ENCODE results near the gene TMEM184A. TPM values are rescaled to one million over a fixed set of nuclear protein-coding genes. Genes with fewer than 3 reads are reported as not detected.

Gene TMEM184A
- total and polyA plus RNA-seq, 2 experiments from 2014 or later: 0.18 to 0.66 TPM

DNA sequence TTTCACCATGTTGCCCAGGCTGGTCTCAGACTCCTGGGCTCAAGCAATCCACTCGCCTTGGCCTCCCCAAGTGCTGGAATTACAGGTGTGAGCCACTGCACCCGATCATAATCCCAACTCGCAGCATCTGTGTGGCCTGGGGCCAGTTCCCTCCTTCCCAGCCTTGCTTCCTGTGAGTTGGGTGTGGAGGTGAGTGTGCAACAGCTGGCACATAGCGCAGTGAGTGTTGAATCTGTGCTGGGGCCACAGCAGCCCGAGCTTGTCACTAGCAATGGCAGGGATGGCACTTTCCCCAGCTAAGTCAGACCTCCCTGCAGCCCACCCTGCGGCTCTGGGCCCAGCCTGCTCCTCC lies 12.2 kb downstream of the TMEM184A start:
- no peak overlapping the region for H3K4me3 ChIP-seq
- Mint-ChIP-seq H3K27ac (no peak overlapping the region), H3K4me1 (peaks cover 2% of the 10 kb centered on the region; the same call in 1 of the 3 replicates), H3K9me3 (no peaks in the 10 kb centered on the region), H3K27me3 (ENCODE audit: insufficient read depth, low read depth, poor library complexity) (peaks cover 3% of the 10 kb centered on the region), H3K4me3 (no peak overlapping the region), H3K36me3 (ENCODE audit: low read depth) (no peaks in the 10 kb centered on the region)
- no peak overlapping the region for H3K27ac ChIP-seq (ENCODE audit: low read depth)
- no peak for ATAC-seq
- no peaks in the 10 kb centered on the region for H3K9me2 ChIP-seq (ENCODE audit: insufficient read depth)
- no peak for DNase-seq (ENCODE audit: low spot score)
- no peaks in the 10 kb centered on the region for H4K20me1 ChIP-seq (replicated peaks; ENCODE audit: insufficient read depth)
- no peaks in the 10 kb centered on the region for H3K79me2 ChIP-seq (replicated peaks; ENCODE audit: insufficient read depth)
- H3F3A ChIP-seq (replicated peaks; ENCODE audit: low read depth): no peaks in the 10 kb centered on the region
- no peaks in the 10 kb centered on the region for H3K27me3 ChIP-seq (ENCODE audit: insufficient read depth)
- H3K36me3 ChIP-seq (ENCODE audit: insufficient read depth): no peaks in the 10 kb centered on the region
- no peak overlapping the region for H3K4me2 ChIP-seq
- no peak overlapping the region for H2AFZ ChIP-seq
- no peaks in the 10 kb centered on the region for H3K4me1 ChIP-seq (ENCODE audit: insufficient read depth)
- TF ChIP-seq EZH2 (IDR thresholded peaks at IDR 0.05; ENCODE audit: low read depth, unreplicated experiment) (no peak), CREB1 (CRISPR knock-in tag; IDR thresholded peaks at IDR 0.05; ENCODE audit: low read depth) (no peak)

DNA sequence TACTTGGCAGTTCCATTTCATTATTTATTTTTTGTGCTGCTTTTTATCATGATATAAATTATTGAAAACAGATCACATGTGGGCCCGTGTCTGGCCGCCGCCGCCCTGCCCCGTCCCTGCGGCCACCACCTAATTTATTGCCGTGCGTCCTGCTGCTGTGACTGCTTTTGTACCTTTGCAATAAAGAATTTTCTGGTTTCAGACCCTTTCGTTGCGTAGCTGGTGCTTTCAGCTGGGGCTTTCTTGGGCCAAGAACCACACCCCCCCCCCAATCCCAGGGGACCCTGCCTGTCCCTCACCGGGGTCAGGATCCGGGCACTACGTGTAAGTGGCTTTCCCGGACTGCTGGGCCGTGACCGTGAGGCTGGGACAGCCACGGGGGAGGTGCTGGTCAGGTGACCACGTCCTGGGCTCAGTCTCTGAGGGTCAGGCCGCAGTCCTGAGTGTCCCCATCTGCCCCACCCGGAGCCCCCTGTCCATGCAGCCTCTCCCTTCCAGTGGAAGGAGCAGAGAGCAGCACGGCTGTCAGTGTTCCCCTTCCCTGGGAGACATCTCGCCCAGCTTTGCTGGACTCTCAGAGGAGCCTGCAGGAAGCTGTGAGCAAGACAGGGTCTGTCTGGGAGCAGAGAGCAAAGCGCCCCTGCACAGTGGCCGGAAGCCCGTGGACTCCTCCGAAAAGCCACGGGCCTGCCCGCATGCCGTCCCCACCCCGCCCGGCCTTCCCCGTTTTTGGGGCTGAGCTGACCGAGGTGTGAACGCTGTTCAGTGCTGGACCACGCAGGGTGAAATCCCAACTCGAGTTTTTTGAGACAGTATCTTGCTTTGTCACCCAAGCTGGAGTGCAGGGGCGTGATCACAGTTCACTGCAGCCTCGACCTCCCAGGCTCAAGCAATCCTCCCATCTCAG lies 12.9 kb downstream of the TMEM184A start:
- Histone ChIP-seq H4K20me1 (replicated peaks; ENCODE audit: insufficient read depth) (no peaks in the 10 kb centered on the region), H3K4me1 (ENCODE audit: insufficient read depth) (no peaks in the 10 kb centered on the region), H3F3A (replicated peaks; ENCODE audit: low read depth) (no peaks in the 10 kb centered on the region), H2AFZ (no peak overlapping the region), H3K36me3 (ENCODE audit: insufficient read depth) (no peaks in the 10 kb centered on the region), H3K27me3 (ENCODE audit: insufficient read depth) (no peaks in the 10 kb centered on the region), H3K9me2 (ENCODE audit: insufficient read depth) (no peaks in the 10 kb centered on the region), H3K4me2 (no peak overlapping the region), H3K27ac (ENCODE audit: low read depth) (no peak overlapping the region), H3K79me2 (replicated peaks; ENCODE audit: insufficient read depth) (no peaks in the 10 kb centered on the region; the same call in 1 of the 2 replicates), H3K4me3 (no peak overlapping the region)
- Mint-ChIP-seq H3K9me3 (no peaks in the 10 kb centered on the region), H3K4me3 (no peak overlapping the region), H3K36me3 (ENCODE audit: low read depth) (no peaks in the 10 kb centered on the region), H3K27me3 (ENCODE audit: insufficient read depth, low read depth, poor library complexity) (peaks cover 3% of the 10 kb centered on the region), H3K27ac (no peak overlapping the region), H3K4me1 (no peaks in the 10 kb centered on the region; the same call in 2 of the 3 replicates)
- ATAC-seq (no peak), DNase-seq (ENCODE audit: low spot score) (peak; percentile 3)
- TF ChIP-seq CREB1 (CRISPR knock-in tag; IDR thresholded peaks at IDR 0.05; ENCODE audit: low read depth) (no peak), EZH2phosphoT487 (IDR thresholded peaks at IDR 0.05; ENCODE audit: unreplicated experiment) (no peak), POLR2AphosphoS5 (IDR thresholded peaks at IDR 0.05; ENCODE audit: low read depth) (no peak)

DNA sequence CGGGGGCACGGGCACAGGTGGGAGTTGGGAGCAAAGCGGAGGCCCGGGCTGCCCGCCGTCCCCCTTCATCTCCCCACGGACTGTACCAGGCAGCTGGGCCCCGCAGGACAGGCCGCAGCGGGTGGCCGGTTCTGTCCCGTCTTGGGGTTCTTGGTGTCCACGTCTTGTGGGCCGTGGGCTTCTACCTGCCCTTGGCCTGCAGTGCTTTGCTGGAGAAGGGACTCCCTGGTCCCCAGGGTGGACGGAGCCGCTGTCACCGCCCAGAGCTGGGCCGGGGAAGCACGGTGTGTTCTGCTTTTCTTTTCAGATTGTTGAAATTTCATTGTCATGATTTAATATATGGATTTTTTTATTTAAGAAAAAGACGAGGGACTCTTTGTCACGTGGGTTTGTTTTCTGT lies 13.7 kb downstream of the TMEM184A start:
- ATAC-seq: no peak
- no peak overlapping the region for H3K27ac Mint-ChIP-seq
- no peak for TF ChIP-seq STAT1 (IDR thresholded peaks at IDR 0.05; ENCODE audit: unreplicated experiment)
- no peak for TF ChIP-seq EZH2 (IDR thresholded peaks at IDR 0.05; ENCODE audit: low read depth, unreplicated experiment)
- TF ChIP-seq ZNF114 (CRISPR knock-in tag; IDR thresholded peaks at IDR 0.05): no peak
- no peak for TF ChIP-seq NANOG (IDR thresholded peaks at IDR 0.05; ENCODE audit: borderline replicate concordance)
- no peak for TF ChIP-seq CREB1 (CRISPR knock-in tag; IDR thresholded peaks at IDR 0.05; ENCODE audit: low read depth)
- no peak for TF ChIP-seq POLR2AphosphoS5 (IDR thresholded peaks at IDR 0.05; ENCODE audit: low read depth)
- no peak for TF ChIP-seq JUNB (IDR thresholded peaks at IDR 0.05; ENCODE audit: unreplicated experiment)
- TF ChIP-seq, protein P1, sequence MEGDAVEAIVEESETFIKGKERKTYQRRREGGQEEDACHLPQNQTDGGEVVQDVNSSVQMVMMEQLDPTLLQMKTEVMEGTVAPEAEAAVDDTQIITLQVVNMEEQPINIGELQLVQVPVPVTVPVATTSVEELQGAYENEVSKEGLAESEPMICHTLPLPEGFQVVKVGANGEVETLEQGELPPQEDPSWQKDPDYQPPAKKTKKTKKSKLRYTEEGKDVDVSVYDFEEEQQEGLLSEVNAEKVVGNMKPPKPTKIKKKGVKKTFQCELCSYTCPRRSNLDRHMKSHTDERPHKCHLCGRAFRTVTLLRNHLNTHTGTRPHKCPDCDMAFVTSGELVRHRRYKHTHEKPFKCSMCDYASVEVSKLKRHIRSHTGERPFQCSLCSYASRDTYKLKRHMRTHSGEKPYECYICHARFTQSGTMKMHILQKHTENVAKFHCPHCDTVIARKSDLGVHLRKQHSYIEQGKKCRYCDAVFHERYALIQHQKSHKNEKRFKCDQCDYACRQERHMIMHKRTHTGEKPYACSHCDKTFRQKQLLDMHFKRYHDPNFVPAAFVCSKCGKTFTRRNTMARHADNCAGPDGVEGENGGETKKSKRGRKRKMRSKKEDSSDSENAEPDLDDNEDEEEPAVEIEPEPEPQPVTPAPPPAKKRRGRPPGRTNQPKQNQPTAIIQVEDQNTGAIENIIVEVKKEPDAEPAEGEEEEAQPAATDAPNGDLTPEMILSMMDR (conservative IDR thresholded peaks at IDR 0.05; ENCODE audit: low read depth in 2 of 2): no peak

More for the DNA sequence above, 13.7 kb downstream of the TMEM184A start:
- peaks cover 3% of the 10 kb centered on the region for H3K4me1 Mint-ChIP-seq
- Histone ChIP-seq H3K4me3 (no peak overlapping the region), H3K36me3 (ENCODE audit: insufficient read depth) (no peaks in the 10 kb centered on the region), H3K9me2 (ENCODE audit: insufficient read depth) (no peaks in the 10 kb centered on the region), H3F3A (replicated peaks; ENCODE audit: low read depth) (no peaks in the 10 kb centered on the region), H3K4me2 (no peak overlapping the region), H2AFZ (no peak overlapping the region), H3K27me3 (ENCODE audit: insufficient read depth) (no peaks in the 10 kb centered on the region), H3K79me2 (replicated peaks; ENCODE audit: insufficient read depth) (peaks cover 8% of the 10 kb centered on the region), H3K4me1 (ENCODE audit: insufficient read depth) (no peaks in the 10 kb centered on the region), H3K27ac (ENCODE audit: low read depth) (no peak overlapping the region), H4K20me1 (replicated peaks; ENCODE audit: insufficient read depth) (0 out of 2 replicates have a peak, but pooled peaks cover 3% of the 10 kb centered on the region)
- no peaks in the 10 kb centered on the region for H3K9me3 Mint-ChIP-seq
- DNase-seq (ENCODE audit: low spot score): no peak
- H3K27me3 Mint-ChIP-seq (ENCODE audit: insufficient read depth, low read depth, poor library complexity): peaks cover 6% of the 10 kb centered on the region
- no peaks in the 10 kb centered on the region for H3K36me3 Mint-ChIP-seq (ENCODE audit: low read depth)
- no peak overlapping the region for H3K4me3 Mint-ChIP-seq
